Prostate gland (tissue), 2 donors: ENCODE data around the gene CYP3A4. TPM values are rescaled to one million over a fixed set of nuclear protein-coding genes. Genes with fewer than 3 reads are reported as not detected.
"Not testable (repeated sequence)": the region's sequence is repeated elsewhere in the genome, so short reads cannot be mapped to it uniquely, and the experiment has no call there.

Source experiments
- DNase-seq: peaks from one replicate; pipeline ENCODE4 v3.0.0-alpha.2; 2019; ENCODE audit warnings: low spot score
- H3K27ac ChIP-seq, 2 donors: fragments of 200-600 bp; sonication (generic); 2 replicates each; pipeline ENCODE4 v1.5.1; 2017 to 2019
- H3K27me3 ChIP-seq: fragments of 200-600 bp; sonication (generic); replicated peaks from 2 replicates; pipeline ENCODE4 v1.5.1; 2019; ENCODE audit not compliant: insufficient read depth
- H3K36me3 ChIP-seq, 2 donors: fragments of 200-600 bp; sonication (generic); 1 replicate in 1 of 2; 2 replicates in 1 of 2; pipeline versions ENCODE4 v1.5.1 to v1.8.1; 2017 to 2019
- H3K4me1 ChIP-seq: fragments of 200-600 bp; sonication (generic); replicated peaks from 2 replicates; pipeline ENCODE4 v1.5.1; 2019
- H3K4me3 ChIP-seq, 2 donors: fragments of 200-600 bp; sonication (generic); 2 replicates each; pipeline ENCODE4 v1.5.1; 2017 to 2019
- H3K9me3 ChIP-seq: fragments of 200-600 bp; sonication (generic); 2 replicates; pipeline ENCODE4 v1.5.1; 2017
- CTCF ChIP-seq, 4 experiments: fragments of 200-600 bp in 2 of 4; fragments of 450-650 bp in 2 of 4; sonication (generic) in 2 of 4; IDR thresholded peaks; 1 replicate in 3 of 4; 2 replicates in 1 of 4; pipeline ENCODE4 v1.5.1; 2016 to 2019; ENCODE audit warnings: antibody characterized with exemption in 4 of 4, mild to moderate bottlenecking in 2 of 4, moderate library complexity in 2 of 4
- POLR2A ChIP-seq: fragments of 450-650 bp; IDR thresholded peaks from one replicate; pipeline ENCODE4 v1.6.1; 2016; ENCODE audit warnings: antibody characterized with exemption, mild to moderate bottlenecking
- POLR2AphosphoS5 ChIP-seq: sonication (generic); formaldehyde crosslinking; IDR thresholded peaks from one replicate; pipeline ENCODE4 v1.6.1; 2017; ENCODE audit warnings: antibody characterized with exemption
- WGBS: methylation state at CpG from one replicate; pipeline ENCODE4 v1.1.5; 2018; 5-methylcytosine and 5-hydroxymethylcytosine counted together
- intact Hi-C: fragments of 100-400 bp; cut with DNase I; formaldehyde crosslinking; loops from one replicate; pipeline ENCODE4 v1.14.2; 2022
- total RNA-seq, 2 donors: library from RNA; depleted of rRNA; stranded (reverse); fragments of >200 nt; gene quantifications; one replicate each; pipeline ENCODE4 v1.1.0, GENCODE V29; 2016

The CYP3A4 gene
- total RNA-seq, 2 donors from 2014 or later: not detected

DNA sequence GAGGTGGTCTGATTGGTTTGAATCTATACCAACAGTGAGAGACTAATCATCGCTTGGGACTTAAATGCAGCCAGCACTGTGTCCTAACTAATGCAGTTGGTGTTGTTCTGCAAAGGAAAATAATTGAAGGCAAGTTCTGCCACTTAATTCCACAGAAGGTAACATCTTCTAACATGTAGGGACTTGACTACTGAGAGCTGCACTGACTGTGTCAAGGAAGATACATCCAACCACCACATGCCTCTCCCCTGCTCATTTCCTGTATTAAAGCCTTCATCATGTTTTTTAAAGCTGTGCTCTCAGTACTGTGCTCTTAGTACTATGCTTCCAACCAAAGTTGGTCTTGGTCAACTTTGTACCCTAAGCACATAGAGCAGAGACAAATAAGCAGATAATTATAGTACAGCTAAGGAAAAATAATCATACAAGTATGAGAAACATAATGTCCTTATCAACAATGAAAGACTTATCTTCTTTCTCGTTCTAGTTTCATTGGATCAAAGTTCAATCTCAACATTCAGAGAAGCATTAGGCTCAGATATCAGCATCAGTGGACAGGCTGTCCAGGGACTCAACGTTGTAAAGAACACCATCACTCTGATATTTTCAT lies 2.8 kb upstream of the CYP3A4 start:
- intact Hi-C loops: no loop called here
- no peaks in the 10 kb centered on the region for H3K4me1 ChIP-seq
- TF ChIP-seq POLR2AphosphoS5 (no peak), CTCF (IDR thresholded peaks at IDR 0.05) (no peak), POLR2A (no peak)
- H3K27me3 ChIP-seq: no peaks in the 10 kb centered on the region
- no peak for DNase-seq
- no peak overlapping the region for H3K27ac ChIP-seq
- no peak overlapping the region for H3K4me3 ChIP-seq
- H3K9me3 ChIP-seq: no peaks in the 10 kb centered on the region
- H3K36me3 ChIP-seq: no peaks in the 10 kb centered on the region
- 47% methylated on average over 3 of the region's 3 CpGs for WGBS

DNA sequence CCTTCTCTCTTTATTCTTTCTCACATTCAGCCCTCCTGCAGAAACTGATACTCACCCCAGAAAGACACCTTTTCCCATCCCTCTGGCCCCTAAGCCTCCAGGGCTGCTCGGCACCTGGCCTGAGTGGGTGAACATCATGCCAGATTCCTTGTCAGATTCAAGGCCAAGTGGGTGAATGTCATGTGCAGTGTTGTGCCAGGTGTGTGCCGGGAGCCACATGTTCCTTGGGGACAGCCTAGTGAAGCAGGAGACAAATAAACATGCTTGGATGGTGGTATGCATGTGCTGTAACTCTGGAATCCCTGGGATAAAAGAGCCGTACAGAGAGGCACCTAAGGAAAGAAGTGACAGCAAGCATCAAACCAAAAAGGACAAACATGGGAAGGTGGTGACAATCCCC lies 1.7 kb upstream of the CYP3A4 start:
- DNase-seq, H3K36me3 ChIP-seq, intact Hi-C loops, H3K9me3 ChIP-seq, H3K27me3 ChIP-seq, H3K4me1 ChIP-seq, H3K27ac ChIP-seq, H3K4me3 ChIP-seq: not testable (repeated sequence)
- 45% methylated on average over 3 of the region's 3 CpGs for WGBS

- WGBS: 56% methylated on average over 5 of the region's 5 CpGs
These were observed 1.7 kb downstream of the CYP3A4 start for GRCh38 chr7:99782012-99782953.

GRCh38 chr7:99780588-99780987 lies 3.4 kb downstream of the CYP3A4 start:
- H3K9me3 ChIP-seq: no peaks in the 10 kb centered on the region
- no peaks in the 10 kb centered on the region for H3K27me3 ChIP-seq
- intact Hi-C loops: no loop called here
- no peaks in the 10 kb centered on the region for H3K4me1 ChIP-seq
- no peak for DNase-seq
- H3K27ac ChIP-seq: no peak overlapping the region
- no peak overlapping the region for H3K4me3 ChIP-seq
- TF ChIP-seq POLR2A (no peak), CTCF (IDR thresholded peaks at IDR 0.05) (no peak), POLR2AphosphoS5 (no peak)
- WGBS: 90% methylated on average over 1 of the region's 1 CpG
- H3K36me3 ChIP-seq: no peaks in the 10 kb centered on the region

More at GRCh38 chr7:99782012-99782953, 1.7 kb downstream of the CYP3A4 start:
- intact Hi-C loops: no loop called here
- TF ChIP-seq POLR2A (no peak), POLR2AphosphoS5 (no peak), CTCF (IDR thresholded peaks at IDR 0.05) (no peak)
- Histone ChIP-seq H3K27me3 (no peaks in the 10 kb centered on the region), H3K4me1 (no peaks in the 10 kb centered on the region), H3K4me3 (no peak overlapping the region), H3K36me3 (no peaks in the 10 kb centered on the region), H3K27ac (no peak overlapping the region), H3K9me3 (no peaks in the 10 kb centered on the region)
- no peak for DNase-seq

DNA sequence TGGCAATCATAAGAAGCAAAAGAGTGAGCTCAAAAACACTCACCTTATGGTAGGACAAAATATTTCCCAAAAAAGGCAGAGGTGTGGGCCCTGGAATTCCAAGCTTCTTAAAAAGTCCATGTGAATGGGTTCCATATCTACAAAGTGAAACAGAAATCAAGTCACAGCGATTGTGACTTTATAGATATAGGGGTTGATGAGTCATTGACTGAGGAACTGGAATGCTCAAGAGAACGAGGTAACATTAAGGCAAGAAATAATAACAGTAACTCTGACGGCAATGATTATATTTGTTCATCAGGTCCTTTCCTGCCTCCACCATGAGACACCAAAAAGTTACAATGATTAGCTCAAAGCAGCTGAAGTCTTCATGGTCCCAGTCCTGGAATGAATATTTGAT lies 4.0 kb downstream of the CYP3A4 start:
- no peak for TF ChIP-seq POLR2A
- no peak for TF ChIP-seq POLR2AphosphoS5
- TF ChIP-seq CTCF (IDR thresholded peaks at IDR 0.05): no peak
- intact Hi-C loops: no loop called here
- H3K9me3 ChIP-seq: no peaks in the 10 kb centered on the region
- H3K4me1 ChIP-seq: no peaks in the 10 kb centered on the region
- no peak overlapping the region for H3K27ac ChIP-seq
- no peaks in the 10 kb centered on the region for H3K27me3 ChIP-seq
- WGBS: 84% methylated on average over 3 of the region's 3 CpGs
- DNase-seq: no peak
- no peaks in the 10 kb centered on the region for H3K36me3 ChIP-seq
- no peak overlapping the region for H3K4me3 ChIP-seq
